Measurements from ENCODE around the gene HBA2. TPM values are rescaled to one million over a fixed set of nuclear protein-coding genes. Genes with fewer than 3 reads are reported as not detected.
"Not testable (repeated sequence)": the region's sequence is repeated elsewhere in the genome, so short reads cannot be mapped to it uniquely, and the experiment has no call there.

HBA2 gene
- total RNA-seq, 1 donor from 2014 or later, result 7,657 TPM

- not testable (repeated sequence) for DNase-seq (ENCODE audit: low spot score)
Measured at GRCh38 chr16:173928-174769, 1.5 kb downstream of the HBA2 start.

- no peak for DNase-seq (ENCODE audit: low spot score)
Measured at GRCh38 chr16:175011-175949, 2.6 kb downstream of the HBA2 start.

GRCh38 chr16:176006-176405 lies 3.3 kb downstream of the HBA2 start:
- DNase-seq (ENCODE audit: low spot score), result not testable (repeated sequence)

GRCh38 chr16:176477-177382 lies 4.1 kb downstream of the HBA2 start, which contains the start of gene HBA1:
TSS of gene HBA1 (plus strand) at chr16:176680. CDS start at chr16:176717, 37 bp downstream.
- not testable (repeated sequence) for DNase-seq (ENCODE audit: low spot score)

- DNase-seq (ENCODE audit: low spot score), result peak; percentile 35
Measured at GRCh38 chr16:177394-177822, 4.7 kb downstream of the HBA2 start.

- DNase-seq (ENCODE audit: low spot score), result no peak
Measured at GRCh38 chr16:177981-178667, 5.4 kb downstream of the HBA2 start.

GRCh38 chr16:178668-179015 lies 6.0 kb downstream of the HBA2 start:
- DNase-seq (ENCODE audit: low spot score), result no peak

GRCh38 chr16:179211-180092 lies 6.8 kb downstream of the HBA2 start:
- DNase-seq (ENCODE audit: low spot score), result no peak

GRCh38 chr16:180101-180675 lies 7.5 kb downstream of the HBA2 start, which contains the start of gene HBQ1:
TSS of gene HBQ1 (plus strand) at chr16:180459. CDS start at chr16:180487, 28 bp downstream.
- DNase-seq (ENCODE audit: low spot score), result peak; percentile 12

- peak; percentile 35 for DNase-seq (ENCODE audit: low spot score)
Measured at GRCh38 chr16:180681-181564, 8.2 kb downstream of the HBA2 start.

- DNase-seq (ENCODE audit: low spot score), result no peak
Measured at GRCh38 chr16:181565-182021, 8.9 kb downstream of the HBA2 start.

GRCh38 chr16:183005-183404 lies 10.3 kb downstream of the HBA2 start:
- DNase-seq (ENCODE audit: low spot score), result no peak

GRCh38 chr16:185213-185612 lies 12.5 kb downstream of the HBA2 start:
- DNase-seq (ENCODE audit: low spot score), result no peak

- no peak for DNase-seq (ENCODE audit: low spot score)
Measured at GRCh38 chr16:185691-186090, 13.0 kb downstream of the HBA2 start.

GRCh38 chr16:187330-187729 lies 14.7 kb downstream of the HBA2 start:
- no peak for DNase-seq (ENCODE audit: low spot score)

GRCh38 chr16:188674-189073 lies 16.0 kb downstream of the HBA2 start:
- no peak for DNase-seq (ENCODE audit: low spot score)

- DNase-seq (ENCODE audit: low spot score), result no peak
Measured at GRCh38 chr16:189604-190186, 17.0 kb downstream of the HBA2 start.

GRCh38 chr16:191831-192230 lies 19.2 kb downstream of the HBA2 start:
- no peak for DNase-seq (ENCODE audit: low spot score)
